GM23338 (cell line): ENCODE data around the gene MSANTD1.

ENCODE experiments used
- CREB1 ChIP-seq: fragments of 250-450 bp; sonication (Bioruptor Pico); IDR thresholded peaks from 2 replicates; pipeline ENCODE4 v1.5.0; 2020; ENCODE audit warnings: low read depth, mild to moderate bottlenecking, moderate library complexity
- EZH2 ChIP-seq: fragments of 200-600 bp; sonication (generic); IDR thresholded peaks from one replicate; pipeline ENCODE4 v1.8.0; 2017; ENCODE audit warnings: antibody characterized with exemption, mild to moderate bottlenecking, low read depth; ENCODE audit not compliant: unreplicated experiment
- EZH2phosphoT487 ChIP-seq: fragments of 200-600 bp; sonication (generic); IDR thresholded peaks from one replicate; pipeline ENCODE4 v1.8.1; 2018; ENCODE audit warnings: antibody characterized with exemption; ENCODE audit not compliant: unreplicated experiment
- POLR2AphosphoS5 ChIP-seq: IDR thresholded peaks from 2 replicates; pipeline ENCODE4 v1.6.1; 2016; ENCODE audit warnings: antibody characterized with exemption, low read depth
- TF ChIP-seq, protein P1 (sequence below), 2 experiments: fragments of 200-600 bp in 1 of 2; sonication (generic) in 1 of 2; conservative IDR thresholded peaks; 2 replicates each; pipeline versions ENCODE4 v1.5.1 to v1.6.1; 2016 to 2017; ENCODE audit warnings: antibody characterized with exemption in 2 of 2, low read depth in 2 of 2, mild to moderate bottlenecking in 2 of 2, moderate library complexity in 1 of 2
- TF ChIP-seq, protein P2 (sequence below): IDR thresholded peaks from one replicate; pipeline ENCODE4 v1.6.1; 2018; ENCODE audit warnings: antibody characterized with exemption; ENCODE audit not compliant: unreplicated experiment

DNA sequence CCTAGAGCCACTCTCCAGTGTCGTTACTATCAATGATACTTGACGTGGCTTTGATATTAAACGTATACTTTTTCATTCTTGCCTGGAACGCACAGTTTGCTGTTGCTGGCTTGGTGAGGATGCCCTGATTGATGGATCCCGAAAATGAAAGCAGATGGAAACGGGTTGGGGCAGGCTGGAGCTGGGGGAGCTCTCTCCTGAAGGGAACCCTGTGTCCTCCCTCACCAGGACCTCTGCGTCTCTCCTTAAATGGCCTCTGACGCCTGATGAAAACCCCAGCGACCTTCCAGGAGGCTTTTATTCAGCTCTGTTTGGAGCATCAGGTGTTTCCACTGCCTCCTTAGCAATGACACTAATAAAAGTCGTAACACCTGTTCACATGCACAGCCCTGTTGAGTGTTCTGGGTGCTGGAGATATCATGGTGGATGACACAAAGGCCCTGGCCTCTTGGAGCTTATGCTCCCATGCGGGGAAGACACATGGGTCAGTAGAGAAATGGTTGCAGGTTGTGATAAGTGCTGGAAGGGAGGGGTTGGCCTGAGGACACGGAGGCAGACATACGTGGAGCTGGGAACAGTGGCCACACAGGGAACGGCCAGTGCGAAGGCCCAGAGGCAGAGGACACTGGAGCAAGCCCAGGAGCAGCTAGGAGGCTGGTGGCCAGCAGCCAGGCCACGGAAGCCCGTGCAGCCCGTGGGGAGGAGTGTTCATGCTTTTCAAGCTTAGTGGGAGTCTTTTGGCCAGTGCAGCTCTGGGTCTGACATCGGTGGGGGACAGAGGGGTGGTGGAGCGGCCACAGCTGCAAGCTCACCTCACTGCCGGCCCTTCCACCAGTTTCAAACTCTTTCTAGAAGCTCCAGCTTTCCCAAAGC is 7.5 kb downstream of the MSANTD1 start:
- no peak for TF ChIP-seq POLR2AphosphoS5
- TF ChIP-seq, protein P1, sequence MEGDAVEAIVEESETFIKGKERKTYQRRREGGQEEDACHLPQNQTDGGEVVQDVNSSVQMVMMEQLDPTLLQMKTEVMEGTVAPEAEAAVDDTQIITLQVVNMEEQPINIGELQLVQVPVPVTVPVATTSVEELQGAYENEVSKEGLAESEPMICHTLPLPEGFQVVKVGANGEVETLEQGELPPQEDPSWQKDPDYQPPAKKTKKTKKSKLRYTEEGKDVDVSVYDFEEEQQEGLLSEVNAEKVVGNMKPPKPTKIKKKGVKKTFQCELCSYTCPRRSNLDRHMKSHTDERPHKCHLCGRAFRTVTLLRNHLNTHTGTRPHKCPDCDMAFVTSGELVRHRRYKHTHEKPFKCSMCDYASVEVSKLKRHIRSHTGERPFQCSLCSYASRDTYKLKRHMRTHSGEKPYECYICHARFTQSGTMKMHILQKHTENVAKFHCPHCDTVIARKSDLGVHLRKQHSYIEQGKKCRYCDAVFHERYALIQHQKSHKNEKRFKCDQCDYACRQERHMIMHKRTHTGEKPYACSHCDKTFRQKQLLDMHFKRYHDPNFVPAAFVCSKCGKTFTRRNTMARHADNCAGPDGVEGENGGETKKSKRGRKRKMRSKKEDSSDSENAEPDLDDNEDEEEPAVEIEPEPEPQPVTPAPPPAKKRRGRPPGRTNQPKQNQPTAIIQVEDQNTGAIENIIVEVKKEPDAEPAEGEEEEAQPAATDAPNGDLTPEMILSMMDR (conservative IDR thresholded peaks at IDR 0.05; ENCODE audit: low read depth in 2 of 2), result no peak
- no peak for TF ChIP-seq EZH2
- TF ChIP-seq, protein P2, sequence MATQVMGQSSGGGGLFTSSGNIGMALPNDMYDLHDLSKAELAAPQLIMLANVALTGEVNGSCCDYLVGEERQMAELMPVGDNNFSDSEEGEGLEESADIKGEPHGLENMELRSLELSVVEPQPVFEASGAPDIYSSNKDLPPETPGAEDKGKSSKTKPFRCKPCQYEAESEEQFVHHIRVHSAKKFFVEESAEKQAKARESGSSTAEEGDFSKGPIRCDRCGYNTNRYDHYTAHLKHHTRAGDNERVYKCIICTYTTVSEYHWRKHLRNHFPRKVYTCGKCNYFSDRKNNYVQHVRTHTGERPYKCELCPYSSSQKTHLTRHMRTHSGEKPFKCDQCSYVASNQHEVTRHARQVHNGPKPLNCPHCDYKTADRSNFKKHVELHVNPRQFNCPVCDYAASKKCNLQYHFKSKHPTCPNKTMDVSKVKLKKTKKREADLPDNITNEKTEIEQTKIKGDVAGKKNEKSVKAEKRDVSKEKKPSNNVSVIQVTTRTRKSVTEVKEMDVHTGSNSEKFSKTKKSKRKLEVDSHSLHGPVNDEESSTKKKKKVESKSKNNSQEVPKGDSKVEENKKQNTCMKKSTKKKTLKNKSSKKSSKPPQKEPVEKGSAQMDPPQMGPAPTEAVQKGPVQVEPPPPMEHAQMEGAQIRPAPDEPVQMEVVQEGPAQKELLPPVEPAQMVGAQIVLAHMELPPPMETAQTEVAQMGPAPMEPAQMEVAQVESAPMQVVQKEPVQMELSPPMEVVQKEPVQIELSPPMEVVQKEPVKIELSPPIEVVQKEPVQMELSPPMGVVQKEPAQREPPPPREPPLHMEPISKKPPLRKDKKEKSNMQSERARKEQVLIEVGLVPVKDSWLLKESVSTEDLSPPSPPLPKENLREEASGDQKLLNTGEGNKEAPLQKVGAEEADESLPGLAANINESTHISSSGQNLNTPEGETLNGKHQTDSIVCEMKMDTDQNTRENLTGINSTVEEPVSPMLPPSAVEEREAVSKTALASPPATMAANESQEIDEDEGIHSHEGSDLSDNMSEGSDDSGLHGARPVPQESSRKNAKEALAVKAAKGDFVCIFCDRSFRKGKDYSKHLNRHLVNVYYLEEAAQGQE, result no peak
- no peak for TF ChIP-seq EZH2phosphoT487
- no peak for TF ChIP-seq CREB1 (CRISPR knock-in tag)
